Activated CD4-positive, alpha-beta T cell treated with anti-CD3 and anti-CD28 coated beads, Interleukin-10, Interleukin-2, amounts not matched to agents 100 ng/mL and 50 ng/mL, durations not matched to agents 16 hours and 8 hours (primary cell): Measurements from ENCODE around the gene TARBP2.
A peak's percentile ranks its signal among the peaks of the same experiment; 100 is the strongest.

Experiments used
- DNase-seq: peaks from one replicate; pipeline ENCODE4 v3.0.0-alpha.2; 2020

TARBP2 gene

GRCh38 chr12:53500776-53501614 is at the start of gene TARBP2:
TARBP2 (plus strand) TSS chr12:53501283; CDS start chr12:53501409, 126 bp downstream.
- peak; percentile 99 for DNase-seq

DNA sequence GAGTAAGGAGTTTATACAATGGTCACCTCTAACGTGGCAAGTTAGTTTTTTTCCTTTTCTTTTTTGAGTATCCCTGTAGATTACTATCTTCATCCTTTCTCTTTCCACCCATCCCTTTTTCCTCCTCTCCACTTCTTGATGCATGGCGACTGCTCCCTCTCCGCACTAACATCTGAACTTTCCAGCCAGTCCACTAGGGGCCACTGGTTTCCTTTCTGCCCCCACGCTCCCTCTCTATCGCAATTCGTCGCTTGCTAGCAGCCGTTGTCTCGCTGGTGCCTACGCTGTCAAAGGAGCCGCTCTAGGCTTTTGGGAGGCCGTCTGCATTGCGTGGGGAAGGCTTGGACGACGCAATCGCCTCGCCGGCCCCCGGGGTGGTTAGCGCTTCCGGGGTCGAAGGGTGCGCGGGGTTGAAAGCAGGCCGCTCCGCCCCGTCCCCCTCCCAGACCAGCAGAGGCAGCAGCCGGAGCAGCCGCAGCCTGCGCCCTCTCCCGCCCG is 49.4 kb upstream of the TARBP2 start, which contains the start of gene PCBP2:
Gene PCBP2, plus strand, starts transcription at position 442 of the 498 bp plus-strand sequence. CDS start 2,699 bp downstream, outside the sequence.
- peak; percentile 99 for DNase-seq

- peak; percentile 76 for DNase-seq
These were observed 48.7 kb upstream of the TARBP2 start for GRCh38 chr12:53452159-53453077.

GRCh38 chr12:53453953-53454640 is 47.0 kb upstream of the TARBP2 start:
- DNase-seq: no peak

DNA sequence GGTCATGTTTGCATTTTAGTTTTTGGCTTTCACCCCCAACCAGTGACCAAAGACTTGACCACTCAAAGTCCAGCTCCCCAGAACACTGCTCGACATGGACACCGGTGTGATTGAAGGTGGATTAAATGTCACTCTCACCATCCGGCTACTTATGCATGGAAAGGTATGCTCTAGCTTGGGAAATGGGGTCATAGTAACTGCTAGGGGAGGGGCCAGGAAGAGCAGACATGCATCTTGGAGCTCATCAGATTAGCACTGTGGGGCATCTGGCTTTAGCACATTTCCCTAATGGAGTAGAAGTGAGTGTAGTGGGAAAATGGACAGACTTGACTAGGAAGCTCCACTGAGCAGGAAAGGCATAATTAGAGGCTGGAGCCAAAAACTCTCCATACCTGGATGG is 46.4 kb upstream of the TARBP2 start:
- DNase-seq: no peak

- no peak for DNase-seq
These were observed 44.3 kb upstream of the TARBP2 start for GRCh38 chr12:53456654-53457366.

- DNase-seq: no peak
These were observed 42.0 kb upstream of the TARBP2 start for GRCh38 chr12:53459097-53459496.

DNA sequence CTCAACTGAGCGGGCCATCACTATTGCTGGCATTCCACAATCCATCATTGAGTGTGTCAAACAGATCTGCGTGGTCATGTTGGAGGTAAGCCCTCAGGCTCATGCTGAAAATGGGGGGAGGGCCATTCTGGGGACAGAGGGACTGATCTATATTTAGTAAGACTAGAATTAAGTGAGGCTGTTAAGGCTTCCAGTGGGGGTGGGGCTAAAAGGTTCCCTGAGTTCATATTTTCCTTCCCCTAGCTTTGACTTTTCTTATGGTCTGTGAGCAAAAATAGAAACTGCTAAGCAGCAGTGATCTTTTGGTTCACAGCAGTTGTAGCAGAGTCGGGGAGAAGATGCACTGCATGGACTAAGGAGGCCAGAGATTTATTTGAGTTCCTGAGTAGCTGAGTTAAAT is 40.0 kb upstream of the TARBP2 start:
- no peak for DNase-seq

GRCh38 chr12:53461591-53461990 is 39.5 kb upstream of the TARBP2 start:
- DNase-seq: no peak

DNA sequence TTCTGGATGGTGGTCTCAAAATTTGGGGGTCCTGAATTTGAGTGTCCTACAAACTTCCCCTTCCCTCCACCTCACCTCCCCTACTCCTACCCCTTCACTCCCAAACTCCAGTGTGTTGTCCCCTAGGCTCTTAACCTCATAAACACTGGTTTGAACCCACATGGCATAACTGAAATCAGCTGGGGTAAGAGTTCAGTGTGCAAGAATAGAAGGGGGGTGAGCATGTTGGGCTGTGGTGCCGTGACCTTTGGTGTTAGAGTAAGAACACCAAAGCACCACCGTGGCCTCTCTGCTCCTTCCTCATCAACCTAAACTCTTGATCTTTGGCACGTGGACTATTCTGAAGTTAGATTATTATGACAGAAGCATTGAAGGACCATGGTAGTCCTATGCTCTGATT is 38.1 kb upstream of the TARBP2 start:
- DNase-seq: no peak

DNA sequence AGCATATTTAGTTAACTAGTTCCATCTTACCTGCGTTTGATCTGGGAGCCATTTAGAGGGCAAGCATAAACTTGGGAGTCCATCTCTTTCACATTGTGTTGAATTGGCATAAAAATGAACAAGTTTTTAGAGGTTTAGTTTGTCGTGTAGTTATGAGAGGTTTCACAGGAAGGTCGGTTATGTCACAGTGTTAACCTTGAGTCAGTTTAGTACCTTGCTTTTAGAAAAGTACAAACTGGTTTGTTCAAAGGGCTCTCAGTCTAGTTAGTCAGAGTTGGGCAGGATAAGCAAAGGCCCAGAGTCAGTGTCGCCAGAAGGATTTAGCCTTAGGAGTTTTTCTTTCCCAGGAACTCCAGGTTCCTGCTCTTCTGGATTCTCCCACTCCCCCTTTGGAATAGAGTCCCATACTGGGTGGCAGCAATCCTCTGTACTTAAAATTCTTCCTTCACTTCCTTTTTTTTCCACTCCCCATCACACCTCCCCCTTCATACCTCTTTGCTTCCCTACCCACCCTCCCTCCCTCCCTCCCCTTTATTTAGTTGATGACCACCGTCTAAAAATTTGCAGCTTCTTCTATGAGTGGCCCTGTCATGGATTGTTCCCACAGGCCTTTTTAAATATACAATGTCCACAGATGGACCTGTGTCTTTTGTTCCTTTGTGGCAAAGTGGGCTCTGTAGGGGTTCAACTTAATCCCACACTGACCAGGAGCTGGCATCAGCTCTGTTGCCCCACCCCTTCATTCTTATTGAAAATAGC is 37.1 kb upstream of the TARBP2 start:
- no peak for DNase-seq

DNA sequence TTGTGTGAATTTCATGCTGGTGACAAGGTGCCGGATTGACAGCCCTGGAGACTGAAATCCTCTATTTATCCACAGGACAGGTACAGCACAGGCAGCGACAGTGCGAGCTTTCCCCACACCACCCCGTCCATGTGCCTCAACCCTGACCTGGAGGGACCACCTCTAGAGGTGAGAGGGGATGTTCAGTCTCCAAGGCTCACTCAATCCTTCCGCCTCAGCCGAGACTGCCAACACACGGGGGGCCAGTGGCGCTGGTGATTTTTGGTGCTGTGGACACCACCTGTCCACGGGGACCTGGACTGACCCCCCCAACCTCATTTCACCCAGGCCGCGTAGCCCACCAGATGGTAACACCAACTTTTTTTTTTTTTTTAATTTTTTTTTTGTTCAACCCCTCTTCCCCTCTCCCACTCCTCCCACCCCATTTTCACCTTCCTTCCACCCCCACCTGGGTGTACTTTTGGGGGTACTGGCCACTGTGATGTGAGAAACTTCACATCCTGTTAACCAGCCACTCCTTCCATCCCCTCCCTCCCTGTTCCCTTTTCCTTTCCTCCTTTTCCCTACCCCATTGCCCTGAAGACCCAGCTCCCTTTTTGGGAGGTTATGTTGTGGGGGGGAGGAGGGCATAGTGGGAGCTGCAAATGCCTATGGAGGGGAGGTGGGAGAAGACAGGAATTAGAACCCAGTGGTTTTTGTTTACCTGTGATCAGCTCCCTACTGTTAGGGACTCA is 36.2 kb upstream of the TARBP2 start:
- no peak for DNase-seq

- no peak for DNase-seq
These were observed 35.4 kb upstream of the TARBP2 start for GRCh38 chr12:53465679-53466078.

DNA sequence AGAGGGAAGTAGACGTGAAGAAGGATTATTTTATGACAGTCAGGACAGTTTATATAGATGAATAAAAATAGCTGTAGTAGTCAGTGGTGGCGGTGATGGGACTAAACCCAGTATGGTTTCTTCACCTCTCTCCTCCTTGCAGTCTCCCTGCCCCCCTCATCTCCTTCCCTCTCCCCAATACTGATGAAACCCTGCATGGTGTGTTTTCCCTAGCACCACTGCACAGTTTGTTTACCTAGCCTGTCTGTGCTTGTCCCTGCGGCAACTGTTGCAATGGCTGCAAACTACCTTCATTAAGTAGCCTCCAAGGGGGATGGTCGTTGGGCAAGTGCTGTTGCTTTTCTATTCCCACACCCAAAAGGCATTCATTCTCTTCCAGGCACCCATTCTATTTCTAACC is 34.4 kb upstream of the TARBP2 start:
- DNase-seq: no peak

GRCh38 chr12:53467082-53467481 is 34.0 kb upstream of the TARBP2 start:
- DNase-seq: no peak

- no peak for DNase-seq
These were observed 33.2 kb upstream of the TARBP2 start for GRCh38 chr12:53467880-53468279.

DNA sequence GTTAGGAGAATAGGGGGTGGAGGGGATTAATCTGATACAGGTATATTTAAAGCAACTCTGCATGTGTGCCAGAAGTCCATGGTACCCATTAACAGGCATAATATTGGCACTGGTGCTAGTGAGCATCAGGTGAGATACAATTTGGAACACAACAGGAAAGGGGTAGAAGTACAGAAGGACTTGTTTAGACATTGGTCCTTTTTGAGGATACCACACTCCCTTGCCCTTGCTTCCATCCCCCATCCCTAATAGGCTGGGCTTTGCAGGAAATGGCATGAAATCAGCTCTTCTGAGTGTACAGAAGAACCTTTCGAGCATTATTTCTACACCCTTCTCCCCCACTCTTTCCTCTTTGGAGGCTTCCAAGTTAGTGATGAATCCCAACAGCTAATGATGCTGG is 32.8 kb upstream of the TARBP2 start:
- no peak for DNase-seq

DNA sequence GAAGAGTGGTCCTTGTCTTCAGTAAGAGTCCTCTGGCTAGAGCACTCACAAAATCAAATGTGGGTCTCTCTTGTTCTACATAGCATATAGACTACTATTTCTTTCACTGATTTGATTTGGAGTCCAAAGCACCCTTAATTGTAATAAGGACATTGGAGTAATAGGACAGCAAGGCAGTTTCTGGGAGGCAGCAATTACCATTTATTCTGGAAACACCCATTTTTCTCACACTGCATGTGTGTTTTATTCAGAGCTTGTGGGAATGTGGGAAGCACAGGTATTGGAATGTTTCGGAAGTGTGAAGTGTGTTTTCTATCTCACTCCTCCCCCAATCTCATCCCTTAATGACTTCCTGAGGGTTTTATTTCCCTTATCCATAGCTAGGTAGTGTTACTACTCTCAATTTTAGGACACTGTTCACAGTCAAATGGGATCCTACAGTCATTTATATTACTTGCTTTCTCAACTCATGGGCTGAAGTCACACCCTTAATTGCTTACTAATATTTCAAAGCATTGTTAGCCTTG is 29.0 kb upstream of the TARBP2 start:
- no peak for DNase-seq

DNA sequence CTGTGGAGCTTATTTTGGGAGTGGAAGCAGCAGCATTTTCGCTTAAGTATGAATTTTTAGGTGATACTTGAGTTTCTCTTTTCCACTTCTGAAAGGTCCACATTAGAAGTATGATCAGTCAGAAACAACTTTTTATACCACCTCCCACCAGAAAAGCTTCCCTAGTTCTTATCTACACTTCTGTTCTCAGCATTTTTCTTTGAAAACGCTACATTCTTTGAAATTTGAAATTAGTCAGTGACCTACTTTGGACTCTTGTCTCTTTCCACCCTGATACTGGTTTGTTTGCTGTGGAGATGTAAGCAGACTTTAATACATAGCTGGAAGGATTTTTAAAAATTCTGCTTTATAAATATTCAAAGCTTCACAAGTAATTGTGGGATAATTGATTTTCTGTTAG is 27.0 kb upstream of the TARBP2 start:
- no peak for DNase-seq

DNA sequence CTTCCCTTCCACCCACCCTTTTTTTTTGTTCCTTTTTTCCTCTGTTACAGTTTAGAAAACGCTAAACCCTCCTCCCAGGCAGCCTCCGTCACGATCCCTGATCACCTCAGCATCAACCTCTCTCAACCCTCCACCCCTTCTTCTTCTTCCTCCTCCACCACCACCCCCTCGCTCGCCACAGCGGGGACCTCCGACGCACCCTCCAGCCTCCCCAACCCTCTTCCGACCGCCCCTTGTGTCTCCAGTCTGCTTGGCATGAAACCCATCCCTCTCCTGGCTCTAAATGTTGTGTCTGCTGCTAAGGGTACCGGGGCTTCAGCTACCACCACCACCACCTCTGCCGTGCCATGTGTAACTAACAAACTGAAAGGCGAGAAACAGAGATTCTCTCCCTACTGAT is 26.3 kb upstream of the TARBP2 start:
- DNase-seq: no peak
